ENCODE results near the gene FBXL17.

The FBXL17 gene

GRCh38 chr5:107835096-107835495 is 546.8 kb downstream of the FBXL17 start:
- no peak for DNase-seq (ENCODE audit: low read depth)
- no peak for TF ChIP-seq CTCF (IDR thresholded peaks at IDR 0.05; ENCODE audit: control insufficient read depth, insufficient read depth, low read depth, low read length, missing control alignments)
- H3K4me3 ChIP-seq (ENCODE audit: control insufficient read depth, low read depth, low read length): no peak overlapping the region

- H3K4me3 ChIP-seq (ENCODE audit: control insufficient read depth, low read depth, low read length): no peak overlapping the region
- TF ChIP-seq CTCF (IDR thresholded peaks at IDR 0.05; ENCODE audit: control insufficient read depth, insufficient read depth, low read depth, low read length, missing control alignments): no peak
- no peak for DNase-seq (ENCODE audit: low read depth)
Measured at GRCh38 chr5:107832746-107833145, 549.2 kb downstream of the FBXL17 start.

- DNase-seq (ENCODE audit: low read depth): peak; percentile 93
- peak; percentile 12 for TF ChIP-seq CTCF (IDR thresholded peaks at IDR 0.05; ENCODE audit: control insufficient read depth, insufficient read depth, low read depth, low read length, missing control alignments)
- no peak overlapping the region for H3K4me3 ChIP-seq (ENCODE audit: control insufficient read depth, low read depth, low read length)
Measured at GRCh38 chr5:107831612-107832395, 550.1 kb downstream of the FBXL17 start.

GRCh38 chr5:107830750-107831149 is 551.1 kb downstream of the FBXL17 start:
- no peak for TF ChIP-seq CTCF (IDR thresholded peaks at IDR 0.05; ENCODE audit: control insufficient read depth, insufficient read depth, low read depth, low read length, missing control alignments)
- no peak for DNase-seq (ENCODE audit: low read depth)
- H3K4me3 ChIP-seq (ENCODE audit: control insufficient read depth, low read depth, low read length): no peak overlapping the region

- no peak for TF ChIP-seq CTCF (IDR thresholded peaks at IDR 0.05; ENCODE audit: control insufficient read depth, insufficient read depth, low read depth, low read length, missing control alignments)
- no peak for DNase-seq (ENCODE audit: low read depth)
- no peak overlapping the region for H3K4me3 ChIP-seq (ENCODE audit: control insufficient read depth, low read depth, low read length)
Measured at GRCh38 chr5:107826311-107827000, 555.4 kb downstream of the FBXL17 start.

- DNase-seq (ENCODE audit: low read depth): no peak
- TF ChIP-seq CTCF (IDR thresholded peaks at IDR 0.05; ENCODE audit: control insufficient read depth, insufficient read depth, low read depth, low read length, missing control alignments): no peak
Measured at GRCh38 chr5:107824821-107825220, 557.1 kb downstream of the FBXL17 start.

More at GRCh38 chr5:107824821-107825220, 557.1 kb downstream of the FBXL17 start:
- H3K4me3 ChIP-seq (ENCODE audit: control insufficient read depth, low read depth, low read length): no peak overlapping the region

Measured in AG09309 (cell line).